GM18498 (cell line): ENCODE data around the gene TMEM229B.

ENCODE experiments used
- ATAC-seq: cut with Tn5 transposase; IDR thresholded peaks from one replicate; pipeline ENCODE4 v1.9.1; 2021; ENCODE audit warnings: mild to moderate bottlenecking, moderate library complexity; ENCODE audit not compliant: unreplicated experiment

Gene TMEM229B

GRCh38 chr14:67490196-67490595, 1.7 kb upstream of the TMEM229B start:
- ATAC-seq: no peak

GRCh38 chr14:67487332-67487731, 1.2 kb downstream of the TMEM229B start:
- no peak for ATAC-seq

GRCh38 chr14:67486890-67487289, 1.6 kb downstream of the TMEM229B start:
- ATAC-seq: no peak

- ATAC-seq: no peak
Observed at GRCh38 chr14:67485501-67486095, 2.9 kb downstream of the TMEM229B start.

GRCh38 chr14:67483579-67484285, 4.8 kb downstream of the TMEM229B start:
- no peak for ATAC-seq

GRCh38 chr14:67482231-67483164, 6.0 kb downstream of the TMEM229B start:
- no peak for ATAC-seq

- no peak for ATAC-seq
Observed at GRCh38 chr14:67480011-67480410, 8.5 kb downstream of the TMEM229B start.

- no peak for ATAC-seq
Observed at GRCh38 chr14:67478800-67479084, 9.8 kb downstream of the TMEM229B start.

GRCh38 chr14:67477926-67478799, 10.4 kb downstream of the TMEM229B start:
- ATAC-seq: no peak

GRCh38 chr14:67474366-67474765, 14.2 kb downstream of the TMEM229B start:
- no peak for ATAC-seq

GRCh38 chr14:67473290-67474082, 15.0 kb downstream of the TMEM229B start:
- ATAC-seq: no peak

- ATAC-seq: no peak
Observed at GRCh38 chr14:67472726-67473125, 15.8 kb downstream of the TMEM229B start.

GRCh38 chr14:67469954-67470353, 18.6 kb downstream of the TMEM229B start:
- ATAC-seq: no peak

- no peak for ATAC-seq
Observed at GRCh38 chr14:67468378-67468730, 20.2 kb downstream of the TMEM229B start.

- ATAC-seq: no peak
Observed at GRCh38 chr14:67467134-67467533, 21.4 kb downstream of the TMEM229B start.

GRCh38 chr14:67464879-67465278, 23.6 kb downstream of the TMEM229B start:
- ATAC-seq: no peak

- no peak for ATAC-seq
Observed at GRCh38 chr14:67464377-67464776, 24.1 kb downstream of the TMEM229B start.

GRCh38 chr14:67463900-67464299, 24.6 kb downstream of the TMEM229B start:
- ATAC-seq: no peak

GRCh38 chr14:67461996-67462395, 26.5 kb downstream of the TMEM229B start:
- ATAC-seq: no peak

GRCh38 chr14:67461341-67461985, 27.1 kb downstream of the TMEM229B start:
- ATAC-seq: no peak
